ENCODE results near the gene EPHA7.
A peak's percentile ranks its signal among the peaks of the same experiment; 100 is the strongest.

The EPHA7 gene

GRCh38 chr6:93419304-93420162 is at the start of gene EPHA7:
Gene EPHA7, minus strand, starts transcription at chr6:93419559. Its CDS starts 218 bp downstream, at chr6:93419341.
- DNase-seq: peak; percentile 91

GRCh38 chr6:93468291-93468690 is 48.9 kb upstream of the EPHA7 start:
- no peak for DNase-seq

GRCh38 chr6:93454533-93454932 is 35.2 kb upstream of the EPHA7 start:
- DNase-seq: no peak

GRCh38 chr6:93453956-93454355 is 34.6 kb upstream of the EPHA7 start:
- DNase-seq: no peak

- no peak for DNase-seq
These were observed 28.5 kb upstream of the EPHA7 start for GRCh38 chr6:93447874-93448273.

GRCh38 chr6:93437491-93437890 is 18.1 kb upstream of the EPHA7 start:
- DNase-seq: no peak

GRCh38 chr6:93433592-93433991 is 14.2 kb upstream of the EPHA7 start:
- no peak for DNase-seq

GRCh38 chr6:93424303-93425064 is 5.1 kb upstream of the EPHA7 start:
- DNase-seq: no peak

GRCh38 chr6:93423542-93423941 is 4.2 kb upstream of the EPHA7 start:
- peak; percentile 20 for DNase-seq

- DNase-seq: no peak
These were observed 920 bp upstream of the EPHA7 start for GRCh38 chr6:93420163-93420795.

GRCh38 chr6:93418408-93419303 is 703 bp downstream of the EPHA7 start:
- peak; percentile 44 for DNase-seq

GRCh38 chr6:93418033-93418407 is 1.3 kb downstream of the EPHA7 start:
- no peak for DNase-seq

GRCh38 chr6:93417421-93418013 is 1.8 kb downstream of the EPHA7 start:
- DNase-seq: no peak

- peak; percentile 37 for DNase-seq
These were observed 2.6 kb downstream of the EPHA7 start for GRCh38 chr6:93416571-93417420.

- no peak for DNase-seq
These were observed 6.2 kb downstream of the EPHA7 start for GRCh38 chr6:93413190-93413589.

- no peak for DNase-seq
These were observed 6.9 kb downstream of the EPHA7 start for GRCh38 chr6:93412452-93412851.

- peak; percentile 32 for DNase-seq
These were observed 12.2 kb downstream of the EPHA7 start for GRCh38 chr6:93407186-93407585.

- no peak for DNase-seq
These were observed 16.0 kb downstream of the EPHA7 start for GRCh38 chr6:93403390-93403789.

- no peak for DNase-seq
These were observed 20.6 kb downstream of the EPHA7 start for GRCh38 chr6:93398723-93399122.

GRCh38 chr6:93394471-93394870 is 24.9 kb downstream of the EPHA7 start:
- DNase-seq: no peak

GRCh38 chr6:93393554-93394074 is 25.7 kb downstream of the EPHA7 start:
- DNase-seq: no peak
